Measurements from ENCODE around the gene CREB5. TPM values are rescaled to one million over a fixed set of nuclear protein-coding genes. Genes with fewer than 3 reads are reported as not detected.

The CREB5 gene
- total RNA-seq, 2 experiments from 2014 or later = 1.2 to 1.5 TPM

- ChIA-PET POLR2A (no interaction called here), CTCF (no interaction called here)
- H3K27me3 Mint-ChIP-seq = peaks cover 11% of the 10 kb centered on the region
- no peak overlapping the region for H3K27ac Mint-ChIP-seq
- DNase-seq (no peak), ATAC-seq (no peak)
- no peaks in the 10 kb centered on the region for H3K9me3 Mint-ChIP-seq
- H3K4me1 Mint-ChIP-seq (ENCODE audit: low read depth) = no peaks in the 10 kb centered on the region
- H3K4me3 Mint-ChIP-seq = no peak overlapping the region
- no peaks in the 10 kb centered on the region for H3K36me3 Mint-ChIP-seq (ENCODE audit: low read depth)
- TF ChIP-seq CTCF (IDR thresholded peaks at IDR 0.05) = no peak
- intact Hi-C loops (cut with micrococcal nuclease) = no loop called here
Measured at GRCh38 chr7:28466885-28467284, 54.6 kb downstream of the CREB5 start.

- intact Hi-C loops (cut with micrococcal nuclease) = no loop called here
- Mint-ChIP-seq H3K27me3 (peaks cover 8% of the 10 kb centered on the region), H3K27ac (no peak overlapping the region), H3K4me3 (no peak overlapping the region), H3K36me3 (ENCODE audit: low read depth) (no peaks in the 10 kb centered on the region), H3K4me1 (ENCODE audit: low read depth) (no peaks in the 10 kb centered on the region), H3K9me3 (no peaks in the 10 kb centered on the region)
- no peak for ATAC-seq
- ChIA-PET POLR2A (no interaction called here), CTCF (interaction anchor here (1.3 kb wide), 1 partner anchor 9 kb away, joined by 3 read pairs; no protein-coding TSS in a partner anchor)
- no peak for TF ChIP-seq CTCF (IDR thresholded peaks at IDR 0.05)
- no peak for DNase-seq
Measured at GRCh38 chr7:28469562-28469961, 57.2 kb downstream of the CREB5 start.

GRCh38 chr7:28470344-28470743, 58.0 kb downstream of the CREB5 start:
- no peak overlapping the region for H3K27ac Mint-ChIP-seq
- peaks cover 8% of the 10 kb centered on the region for H3K27me3 Mint-ChIP-seq
- ChIA-PET POLR2A (no interaction called here), CTCF (no interaction called here)
- no peak overlapping the region for H3K4me3 Mint-ChIP-seq
- no peak for DNase-seq
- H3K4me1 Mint-ChIP-seq (ENCODE audit: low read depth) = no peaks in the 10 kb centered on the region
- intact Hi-C loops (cut with micrococcal nuclease) = no loop called here
- H3K36me3 Mint-ChIP-seq (ENCODE audit: low read depth) = no peaks in the 10 kb centered on the region
- TF ChIP-seq CTCF (IDR thresholded peaks at IDR 0.05) = no peak
- no peaks in the 10 kb centered on the region for H3K9me3 Mint-ChIP-seq
- ATAC-seq = no peak

GRCh38 chr7:28472332-28472731, 60.0 kb downstream of the CREB5 start:
- peaks cover 8% of the 10 kb centered on the region for H3K27me3 Mint-ChIP-seq
- no peaks in the 10 kb centered on the region for H3K9me3 Mint-ChIP-seq
- ChIA-PET CTCF (no interaction called here), POLR2A (interaction anchor here (0.6 kb wide), 1 partner anchor 1434 kb away, joined by 3 read pairs; no protein-coding TSS in a partner anchor)
- H3K4me1 Mint-ChIP-seq (ENCODE audit: low read depth) = no peaks in the 10 kb centered on the region
- ATAC-seq (no peak), DNase-seq (no peak)
- no peak overlapping the region for H3K4me3 Mint-ChIP-seq
- H3K36me3 Mint-ChIP-seq (ENCODE audit: low read depth) = no peaks in the 10 kb centered on the region
- intact Hi-C loops (cut with micrococcal nuclease) = no loop called here
- TF ChIP-seq CTCF (IDR thresholded peaks at IDR 0.05) = no peak
- H3K27ac Mint-ChIP-seq = no peak overlapping the region

- no peaks in the 10 kb centered on the region for H3K36me3 Mint-ChIP-seq (ENCODE audit: low read depth)
- intact Hi-C loops (cut with micrococcal nuclease) = no loop called here
- no peak for TF ChIP-seq CTCF (IDR thresholded peaks at IDR 0.05)
- H3K27ac Mint-ChIP-seq = no peak overlapping the region
- ChIA-PET POLR2A (no interaction called here), CTCF (no interaction called here)
- ATAC-seq (no peak), DNase-seq (no peak)
- no peak overlapping the region for H3K4me3 Mint-ChIP-seq
- H3K4me1 Mint-ChIP-seq (ENCODE audit: low read depth) = no peaks in the 10 kb centered on the region
- H3K27me3 Mint-ChIP-seq = peaks cover 5% of the 10 kb centered on the region
- H3K9me3 Mint-ChIP-seq = no peaks in the 10 kb centered on the region
Measured at GRCh38 chr7:28473571-28474281, 61.4 kb downstream of the CREB5 start.
